Upper lobe of right lung (tissue), 1 donor: ENCODE results near the gene MPZL3. TPM values are rescaled to one million over a fixed set of nuclear protein-coding genes. Genes with fewer than 3 reads are reported as not detected.

ENCODE experiments used
- ATAC-seq: fragments of 200-7000 bp; cut with Tn5 transposase; one replicate; pipeline ENCODE4 v1.9.1; 2020; ENCODE audit warnings: mild to moderate bottlenecking, moderate library complexity
- DNase-seq: peaks from one replicate; pipeline ENCODE4 v3.0.0-alpha.2; 2020
- H3K27ac ChIP-seq: fragments of 200-600 bp; one replicate; pipeline ENCODE4 v1.8.0; 2022
- H3K27me3 ChIP-seq: fragments of 200-600 bp; one replicate; pipeline ENCODE4 v1.8.0; 2022; ENCODE audit warnings: mild to moderate bottlenecking
- H3K36me3 ChIP-seq: fragments of 200-600 bp; one replicate; pipeline ENCODE4 v1.8.0; 2022
- H3K4me1 ChIP-seq: fragments of 200-600 bp; one replicate; pipeline ENCODE4 v1.8.0; 2022
- H3K4me3 ChIP-seq: fragments of 200-600 bp; one replicate; pipeline ENCODE4 v1.8.0; 2022; ENCODE audit warnings: mild to moderate bottlenecking
- H3K9me3 ChIP-seq: fragments of 200-600 bp; one replicate; pipeline ENCODE4 v1.8.0; 2022
- intact Hi-C: fragments of 100-400 bp; cut with DNase I; formaldehyde crosslinking; loops from one replicate; pipeline ENCODE4 v1.11.0; 2022
- total RNA-seq: library from RNA; stranded (reverse); fragmentation: NEBNext Ultra II Directional; extraction: Animal tissue kit (Norgen Biotek cat#: 25700); gene quantifications from one replicate; pipeline ENCODE4 v1.2.1, GENCODE V29; 2021
- TF ChIP-seq, protein P1 (sequence below): fragments of 200-600 bp; IDR thresholded peaks from one replicate; pipeline ENCODE4 v1.8.0; 2022; ENCODE audit warnings: antibody characterized with exemption
- donor health status: DM: no; HTN: yes; CAD: no; lungs with severe emphysema.

The MPZL3 gene
- total RNA-seq, 1 donor from 2014 or later = 11.8 TPM

DNA sequence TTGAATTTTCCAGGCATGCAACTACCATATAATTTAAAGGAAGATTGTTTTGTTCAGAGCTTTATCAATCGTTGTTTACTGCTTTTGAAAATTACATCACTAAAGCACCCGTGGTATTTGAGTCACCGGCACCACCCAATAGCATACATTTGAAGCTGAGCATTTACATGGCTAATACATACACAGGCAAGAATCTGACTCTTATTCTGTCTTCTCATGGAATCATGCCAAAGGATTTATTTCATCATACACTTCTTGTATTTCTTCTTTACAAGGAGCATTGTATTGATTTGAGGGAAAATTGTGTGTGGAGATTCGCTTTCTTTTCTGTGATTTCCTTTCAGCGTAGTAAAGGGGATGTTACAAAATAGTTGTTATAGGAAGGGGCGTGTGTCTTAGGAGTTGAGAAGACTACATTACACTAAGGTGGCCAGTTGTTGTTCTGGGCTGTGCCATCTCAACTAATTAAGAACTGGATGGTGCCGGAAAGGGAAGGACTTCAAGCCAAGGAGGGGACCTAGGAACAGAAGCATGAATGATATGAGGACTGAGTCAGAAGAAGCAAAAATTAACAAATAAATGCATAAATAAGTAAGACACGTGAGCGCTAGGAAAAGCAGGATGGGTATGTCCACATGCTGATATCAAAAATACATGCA is 39.4 kb upstream of the MPZL3 start:
- Histone ChIP-seq H3K36me3 (no peaks in the 10 kb centered on the region), H3K27me3 (peaks cover 6% of the 10 kb centered on the region), H3K4me3 (no peak overlapping the region), H3K27ac (no peak overlapping the region), H3K4me1 (peaks cover 9% of the 10 kb centered on the region), H3K9me3 (no peaks in the 10 kb centered on the region)
- intact Hi-C loops = loop anchor here (10.0 kb wide), 1 partner anchor 97 kb away; no protein-coding TSS in a partner anchor
- ATAC-seq = peak; percentile 54
- TF ChIP-seq, protein P1, sequence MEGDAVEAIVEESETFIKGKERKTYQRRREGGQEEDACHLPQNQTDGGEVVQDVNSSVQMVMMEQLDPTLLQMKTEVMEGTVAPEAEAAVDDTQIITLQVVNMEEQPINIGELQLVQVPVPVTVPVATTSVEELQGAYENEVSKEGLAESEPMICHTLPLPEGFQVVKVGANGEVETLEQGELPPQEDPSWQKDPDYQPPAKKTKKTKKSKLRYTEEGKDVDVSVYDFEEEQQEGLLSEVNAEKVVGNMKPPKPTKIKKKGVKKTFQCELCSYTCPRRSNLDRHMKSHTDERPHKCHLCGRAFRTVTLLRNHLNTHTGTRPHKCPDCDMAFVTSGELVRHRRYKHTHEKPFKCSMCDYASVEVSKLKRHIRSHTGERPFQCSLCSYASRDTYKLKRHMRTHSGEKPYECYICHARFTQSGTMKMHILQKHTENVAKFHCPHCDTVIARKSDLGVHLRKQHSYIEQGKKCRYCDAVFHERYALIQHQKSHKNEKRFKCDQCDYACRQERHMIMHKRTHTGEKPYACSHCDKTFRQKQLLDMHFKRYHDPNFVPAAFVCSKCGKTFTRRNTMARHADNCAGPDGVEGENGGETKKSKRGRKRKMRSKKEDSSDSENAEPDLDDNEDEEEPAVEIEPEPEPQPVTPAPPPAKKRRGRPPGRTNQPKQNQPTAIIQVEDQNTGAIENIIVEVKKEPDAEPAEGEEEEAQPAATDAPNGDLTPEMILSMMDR = no peak
- no peak for DNase-seq

GRCh38 chr11:118290923-118291322 is 38.8 kb upstream of the MPZL3 start:
- H3K27ac ChIP-seq = no peak overlapping the region
- ATAC-seq (peak; percentile 96), DNase-seq (no peak)
- TF ChIP-seq, protein P1 = peak; percentile 56
- H3K9me3 ChIP-seq = no peaks in the 10 kb centered on the region
- intact Hi-C loops = loop anchor here (10.0 kb wide), 1 partner anchor 96 kb away; no protein-coding TSS in a partner anchor
- H3K4me3 ChIP-seq = no peak overlapping the region
- H3K27me3 ChIP-seq = peaks cover 6% of the 10 kb centered on the region
- no peaks in the 10 kb centered on the region for H3K36me3 ChIP-seq
- H3K4me1 ChIP-seq = peaks cover 9% of the 10 kb centered on the region

DNA sequence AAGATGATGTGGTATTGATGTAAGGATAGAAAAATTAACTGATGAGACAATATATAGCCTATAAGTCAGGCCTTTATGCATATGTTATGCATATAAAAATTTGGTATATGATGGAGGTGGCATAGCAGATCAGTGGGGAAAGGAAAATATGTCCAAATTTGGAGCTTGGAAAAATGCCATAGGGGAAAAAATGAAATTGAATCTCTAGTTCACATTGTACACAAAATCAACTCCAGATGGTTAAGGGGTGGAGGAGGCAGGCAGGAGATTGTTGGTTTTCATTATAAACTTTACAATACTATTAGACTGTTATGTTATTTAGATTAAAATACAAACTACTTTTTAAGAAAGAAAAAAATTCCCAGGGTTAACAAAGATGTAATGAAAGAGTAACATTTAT is 37.2 kb upstream of the MPZL3 start:
- TF ChIP-seq, protein P1 = no peak
- ATAC-seq = no peak
- Histone ChIP-seq H3K27me3 (peaks cover 6% of the 10 kb centered on the region), H3K27ac (no peak overlapping the region), H3K4me1 (peaks cover 9% of the 10 kb centered on the region), H3K4me3 (no peak overlapping the region), H3K9me3 (no peaks in the 10 kb centered on the region), H3K36me3 (no peaks in the 10 kb centered on the region)
- intact Hi-C loops = no loop called here
- DNase-seq = no peak

DNA sequence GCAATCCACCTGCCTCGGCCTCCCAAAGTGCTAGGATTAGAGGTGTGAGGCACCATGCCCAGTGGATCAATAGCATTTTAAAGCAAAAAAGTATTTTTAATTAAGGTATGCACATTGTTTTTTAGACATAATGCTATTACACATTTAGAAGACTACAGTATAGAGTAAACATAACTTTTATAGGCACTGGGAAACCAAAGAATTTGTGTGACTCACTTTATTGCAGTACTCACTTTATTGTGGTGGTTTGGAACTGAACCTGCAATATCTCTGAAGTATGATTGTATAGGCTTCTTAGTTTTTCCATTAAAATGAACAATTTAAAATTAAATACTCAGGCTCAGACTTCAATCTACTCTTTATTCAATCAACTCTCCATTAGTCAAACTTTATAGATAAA is 34.8 kb upstream of the MPZL3 start:
- Histone ChIP-seq H3K27ac (no peak overlapping the region), H3K9me3 (no peaks in the 10 kb centered on the region), H3K27me3 (peaks cover 2% of the 10 kb centered on the region), H3K36me3 (no peaks in the 10 kb centered on the region), H3K4me1 (peaks cover 9% of the 10 kb centered on the region), H3K4me3 (no peak overlapping the region)
- TF ChIP-seq, protein P1 = no peak
- intact Hi-C loops = no loop called here
- no peak for DNase-seq
- ATAC-seq = no peak

- H3K9me3 ChIP-seq = no peaks in the 10 kb centered on the region
- H3K27me3 ChIP-seq = no peaks in the 10 kb centered on the region
- ATAC-seq (no peak), DNase-seq (no peak)
- intact Hi-C loops = no loop called here
- H3K4me3 ChIP-seq = no peak overlapping the region
- TF ChIP-seq, protein P1 = no peak
- no peaks in the 10 kb centered on the region for H3K36me3 ChIP-seq
- H3K27ac ChIP-seq = no peak overlapping the region
- peaks cover 9% of the 10 kb centered on the region for H3K4me1 ChIP-seq
Measured at GRCh38 chr11:118286545-118286944, 34.4 kb upstream of the MPZL3 start.
